Nasal cavity respiratory epithelium epithelial cell of viscerocranial mucosa (primary cell): ENCODE measurements around the gene MBOAT7. TPM values are rescaled to one million over a fixed set of nuclear protein-coding genes. Genes with fewer than 3 reads are reported as not detected.

ENCODE experiments used
- total RNA-seq: library from RNA; depleted of rRNA; stranded (reverse); fragments of >200 nt; gene quantifications from 2 replicates; pipeline ENCODE4 v1.2.3, GENCODE V29; 2014

The MBOAT7 gene
- total RNA-seq = 13.3 and 37.7 TPM in 2 replicates

GRCh38 chr19:54189145-54189734 is at the start of gene MBOAT7:
TSS of gene MBOAT7 (minus strand) at chr19:54189580. CDS start at chr19:54188508, 1,072 bp downstream.

GRCh38 chr19:54222474-54223276 is 33.3 kb upstream of the MBOAT7 start, which contains the start of gene LILRB3:
TSS of gene LILRB3 (minus strand) at chr19:54223007. CDS start at chr19:54222976, 31 bp downstream.

GRCh38 chr19:54191011-54191810 is 1.8 kb upstream of the MBOAT7 start, which contains the start of gene TSEN34:
TSS of gene TSEN34 (plus strand) at chr19:54191308. CDS start at chr19:54191365, 57 bp downstream.

GRCh38 chr19:54172471-54173358 is 16.7 kb downstream of the MBOAT7 start, which contains the start of gene TMC4:
TSS of gene TMC4 (minus strand) at chr19:54173160. CDS start at chr19:54173117, 43 bp downstream.

GRCh38 chr19:54159352-54160181 is 29.8 kb downstream of the MBOAT7 start, which contains the start of gene LENG1:
TSS of gene LENG1 (minus strand) at chr19:54159721. CDS start at chr19:54159695, 26 bp downstream.

GRCh38 chr19:54137699-54138488 is 51.5 kb downstream of the MBOAT7 start, which contains the start of gene CNOT3:
TSS of gene CNOT3 (plus strand) at chr19:54137762. CDS start at chr19:54142979, 5,217 bp downstream.

Other genes with a start within 250 kb of the MBOAT7 start
- under 0.01 TPM in 2 replicates for gene CACNG8, start 226.6 kb downstream of the MBOAT7 start, total RNA-seq
- gene CACNG6, start 197.9 kb downstream of the MBOAT7 start, total RNA-seq = not detected in 2 replicates
- gene VSTM1, start 125.7 kb downstream of the MBOAT7 start, total RNA-seq = not detected in 2 replicates
- not detected in 2 replicates for gene TARM1, start 108.2 kb downstream of the MBOAT7 start, total RNA-seq
- gene OSCAR, start 88.8 kb downstream of the MBOAT7 start, total RNA-seq = 0.07 and 1.0 TPM in 2 replicates
- gene NDUFA3, start 86.7 kb downstream of the MBOAT7 start, total RNA-seq = 7.9 and 16.9 TPM in 2 replicates
- 7.2 and 7.3 TPM in 2 replicates for gene TFPT, start 73.9 kb downstream of the MBOAT7 start, total RNA-seq
- gene PRPF31, start 73.8 kb downstream of the MBOAT7 start, total RNA-seq = 35.2 and 46.6 TPM in 2 replicates
- 10.3 and 25.8 TPM in 2 replicates for gene CNOT3, start 51.8 kb downstream of the MBOAT7 start, total RNA-seq
- gene LENG1, start 29.9 kb downstream of the MBOAT7 start, total RNA-seq = 4.6 and 9.9 TPM in 2 replicates
- 26.7 and 71.6 TPM in 2 replicates for gene TMC4, start 16.4 kb downstream of the MBOAT7 start, total RNA-seq
- 49.3 and 58.8 TPM in 2 replicates for gene TSEN34, start 1.7 kb upstream of the MBOAT7 start, total RNA-seq
- 1,225 and 1,614 TPM in 2 replicates for gene RPS9, start 11.3 kb upstream of the MBOAT7 start, total RNA-seq
- gene LILRB3, start 33.4 kb upstream of the MBOAT7 start, total RNA-seq = not detected in 2 replicates
- not detected in 2 replicates for gene LILRA6, start 53.2 kb upstream of the MBOAT7 start, total RNA-seq
- gene LILRB5, start 67.7 kb upstream of the MBOAT7 start, total RNA-seq = not detected in 2 replicates
- not detected in 2 replicates for gene LILRB2, start 91.5 kb upstream of the MBOAT7 start, total RNA-seq
- not detected in 2 replicates for gene LILRA5, start 123.6 kb upstream of the MBOAT7 start, total RNA-seq
- not detected in 2 replicates for gene LILRA4, start 149.6 kb upstream of the MBOAT7 start, total RNA-seq
- not detected in 2 replicates for gene LAIR1, start 175.4 kb upstream of the MBOAT7 start, total RNA-seq
- gene TTYH1, start 225.9 kb upstream of the MBOAT7 start, total RNA-seq = not detected in 2 replicates